GM12873 (cell line): ENCODE results near the gene MID1.

Experiments
- TF ChIP-seq, protein P1 (sequence below): IDR thresholded peaks from 2 replicates; pipeline ENCODE4 v1.5.1; 2012; ENCODE audit warnings: low read depth, mild to moderate bottlenecking, moderate library complexity, low read length, control low read depth; ENCODE audit not compliant: insufficient read depth; ENCODE audit errors: missing control alignments

Gene MID1

GRCh38 chrX:10529344-10529743, 91.0 kb downstream of the MID1 start:
- TF ChIP-seq, protein P1, sequence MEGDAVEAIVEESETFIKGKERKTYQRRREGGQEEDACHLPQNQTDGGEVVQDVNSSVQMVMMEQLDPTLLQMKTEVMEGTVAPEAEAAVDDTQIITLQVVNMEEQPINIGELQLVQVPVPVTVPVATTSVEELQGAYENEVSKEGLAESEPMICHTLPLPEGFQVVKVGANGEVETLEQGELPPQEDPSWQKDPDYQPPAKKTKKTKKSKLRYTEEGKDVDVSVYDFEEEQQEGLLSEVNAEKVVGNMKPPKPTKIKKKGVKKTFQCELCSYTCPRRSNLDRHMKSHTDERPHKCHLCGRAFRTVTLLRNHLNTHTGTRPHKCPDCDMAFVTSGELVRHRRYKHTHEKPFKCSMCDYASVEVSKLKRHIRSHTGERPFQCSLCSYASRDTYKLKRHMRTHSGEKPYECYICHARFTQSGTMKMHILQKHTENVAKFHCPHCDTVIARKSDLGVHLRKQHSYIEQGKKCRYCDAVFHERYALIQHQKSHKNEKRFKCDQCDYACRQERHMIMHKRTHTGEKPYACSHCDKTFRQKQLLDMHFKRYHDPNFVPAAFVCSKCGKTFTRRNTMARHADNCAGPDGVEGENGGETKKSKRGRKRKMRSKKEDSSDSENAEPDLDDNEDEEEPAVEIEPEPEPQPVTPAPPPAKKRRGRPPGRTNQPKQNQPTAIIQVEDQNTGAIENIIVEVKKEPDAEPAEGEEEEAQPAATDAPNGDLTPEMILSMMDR = no peak

- TF ChIP-seq, protein P1 = no peak
Observed at GRCh38 chrX:10526451-10526850, 93.9 kb downstream of the MID1 start.

DNA sequence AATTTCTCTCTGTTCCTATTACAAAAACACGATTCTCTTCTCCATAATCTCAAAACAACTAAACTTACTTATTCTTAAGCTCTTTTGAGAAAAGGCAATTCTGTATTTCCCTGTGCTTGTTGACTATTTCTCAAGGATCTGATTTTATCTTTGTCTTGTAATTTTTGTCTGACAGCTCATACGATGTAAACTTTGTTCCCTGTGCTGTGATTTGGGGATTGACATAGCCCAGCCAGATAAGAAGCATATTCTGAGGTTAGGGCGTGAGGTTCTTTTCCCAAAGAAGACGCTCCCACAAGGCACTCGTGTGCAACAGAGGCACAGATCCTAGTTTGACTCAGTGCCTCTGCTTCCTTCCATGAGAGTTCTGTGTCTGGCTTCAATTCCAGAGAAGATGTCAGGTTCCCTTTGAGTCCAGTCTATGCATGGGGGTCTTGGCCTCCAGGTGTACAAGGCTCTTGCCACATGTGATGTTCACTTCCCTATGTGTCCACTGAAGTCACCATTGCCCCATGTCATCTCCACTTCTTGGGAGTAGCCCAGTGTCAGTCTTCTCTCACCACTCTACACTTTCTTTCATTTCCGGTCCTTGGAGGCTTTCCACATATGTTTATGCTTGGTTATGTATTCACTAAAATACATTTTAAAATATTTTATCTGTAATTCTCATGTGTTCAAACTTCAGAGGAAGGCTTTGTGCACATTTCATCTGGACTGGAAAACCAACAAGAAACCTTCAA, 94.8 kb downstream of the MID1 start:
- TF ChIP-seq, protein P1 = no peak

- TF ChIP-seq, protein P1 = no peak
Observed at GRCh38 chrX:10524578-10524977, 95.8 kb downstream of the MID1 start.

DNA sequence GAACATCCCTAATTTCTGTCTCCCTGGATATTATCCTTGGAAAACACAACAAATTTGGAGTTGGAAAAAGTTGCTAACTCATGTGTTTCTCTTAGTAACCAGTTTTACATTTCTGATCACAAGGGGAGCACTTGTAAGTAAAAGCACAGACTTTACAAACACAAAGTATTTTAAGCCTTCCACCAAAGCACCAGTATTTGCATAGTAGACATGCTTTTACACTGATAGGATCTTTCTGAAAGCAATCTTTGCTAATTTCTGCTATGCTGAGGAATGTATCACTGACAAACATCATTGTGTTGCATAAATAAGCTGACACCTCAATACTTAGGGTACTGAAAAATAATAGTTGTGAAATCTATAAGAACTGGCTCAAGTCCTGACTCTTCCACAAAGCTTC, 100.6 kb downstream of the MID1 start:
- TF ChIP-seq, protein P1 = no peak

DNA sequence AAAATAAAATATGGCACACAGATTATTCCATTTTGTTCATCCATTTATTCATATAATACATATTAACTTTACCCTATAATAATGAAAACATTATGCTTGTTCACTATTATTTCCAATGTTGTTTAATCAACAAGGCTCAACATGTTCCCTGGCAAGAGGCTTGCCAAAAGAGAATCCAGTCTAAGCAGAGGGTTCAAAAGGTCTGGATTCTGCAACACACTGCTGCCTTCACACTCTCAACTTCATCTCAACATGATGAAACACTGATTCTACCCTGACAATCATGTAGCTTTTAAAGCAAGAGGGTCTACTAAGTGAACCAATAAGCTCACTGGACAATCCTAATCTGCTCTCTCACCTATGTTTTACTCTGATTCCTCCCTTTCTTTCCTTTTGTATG, 101.1 kb downstream of the MID1 start:
- TF ChIP-seq, protein P1 = no peak

- TF ChIP-seq, protein P1 = no peak
Observed at GRCh38 chrX:10518073-10518472, 102.3 kb downstream of the MID1 start.
